H9 (cell line): Measurements from ENCODE around the gene TM4SF20. TPM values are rescaled to one million over a fixed set of nuclear protein-coding genes. Genes with fewer than 3 reads are reported as not detected.

Experiments used
- DNase-seq: peaks from one replicate; pipeline ENCODE4 v3.0.0-alpha.2; 2017
- H2AFZ ChIP-seq: one replicate; pipeline ENCODE4 v1.6.1; 2013; ENCODE audit warnings: mild to moderate bottlenecking, low read length, control low read depth, moderate library complexity
- H2AK5ac ChIP-seq: 2 replicates; pipeline ENCODE4 v1.6.1; 2013; ENCODE audit warnings: low read length, control low read depth, mixed read lengths; ENCODE audit not compliant: insufficient read length
- H2BK120ac ChIP-seq: one replicate; pipeline ENCODE4 v1.6.1; 2013; ENCODE audit warnings: low read depth, mild to moderate bottlenecking, low read length, control low read depth, inconsistent platforms; ENCODE audit not compliant: poor library complexity, severe bottlenecking
- H2BK12ac ChIP-seq: 2 replicates; pipeline ENCODE4 v1.6.1; 2013; ENCODE audit warnings: low read length, control low read depth, mixed read lengths, low read depth; ENCODE audit not compliant: insufficient read length
- H2BK15ac ChIP-seq: 2 replicates; pipeline ENCODE4 v1.6.1; 2013; ENCODE audit warnings: low read depth, low read length, control low read depth
- H2BK20ac ChIP-seq: one replicate; pipeline ENCODE4 v1.6.1; 2013; ENCODE audit warnings: low read depth, mild to moderate bottlenecking, low read length, control low read depth, inconsistent platforms; ENCODE audit not compliant: poor library complexity, severe bottlenecking
- H2BK5ac ChIP-seq: 2 replicates; pipeline ENCODE4 v1.6.1; 2013; ENCODE audit warnings: low read length, control low read depth, mixed read lengths; ENCODE audit not compliant: insufficient read length
- H3K14ac ChIP-seq: 2 replicates; pipeline ENCODE4 v1.6.1; 2013; ENCODE audit warnings: low read length, control low read depth; ENCODE audit not compliant: insufficient read depth
- H3K18ac ChIP-seq: 2 replicates; pipeline ENCODE4 v1.6.1; 2013; ENCODE audit warnings: low read depth, mild to moderate bottlenecking, mixed read lengths, low read length, control low read depth; ENCODE audit not compliant: insufficient read length
- H3K23ac ChIP-seq: 2 replicates; pipeline ENCODE4 v1.6.1; 2013; ENCODE audit warnings: low read length, control low read depth, mixed read lengths, low read depth; ENCODE audit not compliant: insufficient read length
- H3K23me2 ChIP-seq: 2 replicates; pipeline ENCODE4 v1.6.1; 2013; ENCODE audit warnings: low read depth, mild to moderate bottlenecking, mixed read lengths, low read length, control low read depth; ENCODE audit not compliant: insufficient read length, poor library complexity, severe bottlenecking
- H3K27ac ChIP-seq: 2 replicates; pipeline ENCODE4 v1.5.1; 2013; ENCODE audit warnings: low read length, control low read depth, mixed read lengths, low read depth; ENCODE audit not compliant: insufficient read length
- H3K27me3 ChIP-seq: 2 replicates; pipeline ENCODE4 v1.6.1; 2013; ENCODE audit warnings: low read length, control low read depth, inconsistent platforms; ENCODE audit not compliant: insufficient read depth
- H3K4ac ChIP-seq: 2 replicates; pipeline ENCODE4 v1.6.1; 2013; ENCODE audit warnings: low read depth, mild to moderate bottlenecking, control low read depth, inconsistent platforms, low read length, moderate library complexity
- H3K4me1 ChIP-seq: 2 replicates; pipeline ENCODE4 v1.6.1; 2013; ENCODE audit warnings: low read length, control low read depth, inconsistent platforms; ENCODE audit not compliant: insufficient read depth
- H3K4me2 ChIP-seq: 2 replicates; pipeline ENCODE4 v1.6.1; 2013; ENCODE audit warnings: low read length, control low read depth, mixed read lengths; ENCODE audit not compliant: insufficient read length, insufficient read depth
- H3K56ac ChIP-seq: 2 replicates; pipeline ENCODE4 v1.6.1; 2013; ENCODE audit warnings: low read depth, mild to moderate bottlenecking, mixed read lengths, low read length, control low read depth; ENCODE audit not compliant: insufficient read length
- H3K79me1 ChIP-seq: 2 replicates; pipeline ENCODE4 v1.6.1; 2013; ENCODE audit warnings: low read depth, mild to moderate bottlenecking, moderate library complexity, low read length, control low read depth, inconsistent platforms; ENCODE audit not compliant: insufficient read depth, poor library complexity, severe bottlenecking
- H3K79me2 ChIP-seq: 2 replicates; pipeline ENCODE4 v1.6.1; 2013; ENCODE audit warnings: low read length, control low read depth, inconsistent platforms; ENCODE audit not compliant: insufficient read depth
- H3K9ac ChIP-seq: 2 replicates; pipeline ENCODE4 v1.6.1; 2013; ENCODE audit warnings: low read length, control low read depth, mixed read lengths; ENCODE audit not compliant: insufficient read length; ENCODE audit errors: extremely low read depth
- H3K9me3 ChIP-seq: one replicate; pipeline ENCODE4 v1.6.1; 2013; ENCODE audit warnings: low read depth, low read length, inconsistent platforms; ENCODE audit not compliant: control insufficient read depth
- H3T11ph ChIP-seq: one replicate; pipeline ENCODE4 v1.6.1; 2013; ENCODE audit warnings: mild to moderate bottlenecking, low read length, control low read depth, inconsistent platforms
- H4K20me1 ChIP-seq: one replicate; pipeline ENCODE4 v1.6.1; 2013; ENCODE audit not compliant: control insufficient read depth, insufficient read length, insufficient read depth
- H4K5ac ChIP-seq: 2 replicates; pipeline ENCODE4 v1.6.1; 2013; ENCODE audit warnings: low read depth, mild to moderate bottlenecking, mixed read lengths, low read length, control low read depth; ENCODE audit not compliant: insufficient read length
- H4K8ac ChIP-seq: replicated peaks from 2 replicates; pipeline ENCODE4 v1.6.1; 2013; ENCODE audit warnings: low read length, control low read depth, mixed read lengths, low read depth; ENCODE audit not compliant: insufficient read length
- H4K91ac ChIP-seq: 2 replicates; pipeline ENCODE4 v1.6.1; 2013; ENCODE audit warnings: low read depth, mild to moderate bottlenecking, moderate library complexity, mixed read lengths, low read length, control low read depth; ENCODE audit not compliant: insufficient read length
- H3K27ac Mint-ChIP-seq, 3 experiments: 2 replicates in 2 of 3; 3 replicates in 1 of 3; pipeline ENCODE4 v1.8.0; 2020 to 2021; ENCODE audit warnings: mixed read lengths in 3 of 3, mild to moderate bottlenecking in 1 of 3, moderate library complexity in 1 of 3
- H3K27me3 Mint-ChIP-seq: 2 replicates; pipeline ENCODE4 v1.8.0; 2021; ENCODE audit warnings: low read depth, mild to moderate bottlenecking, moderate library complexity, mixed read lengths
- H3K36me3 Mint-ChIP-seq, 3 experiments: 2 replicates in 2 of 3; 3 replicates in 1 of 3; pipeline ENCODE4 v1.8.0; 2020 to 2021; ENCODE audit warnings: low read depth in 3 of 3, mixed read lengths in 3 of 3; ENCODE audit not compliant: insufficient read depth in 1 of 3
- H3K4me1 Mint-ChIP-seq, 2 experiments: 2 replicates each; pipeline ENCODE4 v1.8.0; 2020; ENCODE audit warnings: mixed read lengths in 2 of 2
- H3K4me3 Mint-ChIP-seq, 2 experiments: 2 replicates in 1 of 2; 3 replicates in 1 of 2; pipeline ENCODE4 v1.8.0; 2020 to 2021; ENCODE audit warnings: mild to moderate bottlenecking in 2 of 2, mixed read lengths in 2 of 2, moderate library complexity in 1 of 2
- H3K9me3 Mint-ChIP-seq, 2 experiments: 2 replicates in 1 of 2; 3 replicates in 1 of 2; pipeline ENCODE4 v1.8.0; 2020; ENCODE audit warnings: mild to moderate bottlenecking in 2 of 2, mixed read lengths in 2 of 2, moderate library complexity in 1 of 2
- CTCF ChIP-seq: fragments of 200-600 bp; sonication (generic); conservative IDR thresholded peaks from 3 replicates; pipeline ENCODE4 v1.8.0; 2021; ENCODE audit warnings: antibody characterized with exemption, mild to moderate bottlenecking
- WGBS: extraction: QIAGEN DNeasy Blood & Tissue Kit; methylation state at CpG from one replicate; pipeline ENCODE4 v1.1.7; 2013; ENCODE audit warnings: missing lambda C conversion rate, low lambda C conversion rate, mixed read lengths; ENCODE audit not compliant: insufficient read length; ENCODE audit errors: extremely low coverage; 5-methylcytosine and 5-hydroxymethylcytosine counted together
- total RNA-seq: library from RNA; stranded (reverse); gene quantifications from 2 replicates; pipeline ENCODE4 v1.2.1, GENCODE V29; 2021

The TM4SF20 gene
- total RNA-seq, 1 experiment from 2014 or later, result not detected

DNA sequence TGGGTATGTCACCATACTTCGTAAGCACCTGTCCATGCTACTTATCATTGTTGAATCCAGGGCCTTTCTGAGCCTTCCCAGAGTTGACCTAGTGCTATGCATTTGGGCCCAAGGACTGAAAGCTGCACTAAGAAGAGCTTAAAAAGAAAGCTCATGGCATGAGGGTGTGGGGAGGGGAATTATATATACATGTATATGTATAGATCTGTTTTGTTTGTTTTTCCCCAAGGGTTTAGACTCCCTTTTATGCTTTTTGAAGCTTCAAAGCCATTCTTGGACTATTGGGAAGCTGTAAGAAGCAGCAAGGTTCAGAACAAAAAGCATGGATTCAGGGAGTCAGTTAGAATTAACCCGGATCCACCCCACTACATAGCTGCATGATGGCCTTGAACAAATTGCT, 30.8 kb downstream of the TM4SF20 start:
- no CpG with 5 or more reads among the region's 2 CpGs for WGBS
- Histone ChIP-seq H3K79me2 (no peaks in the 10 kb centered on the region), H2BK12ac (no peak overlapping the region), H2AK5ac (no peak overlapping the region), H4K91ac (no peak overlapping the region), H3T11ph (no peak overlapping the region), H2BK5ac (no peak overlapping the region), H2BK20ac (no peak overlapping the region), H2BK15ac (no peak overlapping the region), H2BK120ac (no peak overlapping the region), H3K4ac (no peak overlapping the region), H3K18ac (no peak overlapping the region), H3K9me3 (no peaks in the 10 kb centered on the region), H3K79me1 (no peaks in the 10 kb centered on the region), H3K4me1 (no peaks in the 10 kb centered on the region; the same call in 1 of the 2 replicates), H3K4me2 (no peak overlapping the region), H3K23me2 (no peaks in the 10 kb centered on the region), H3K14ac (no peak overlapping the region), H3K56ac (no peak overlapping the region), H3K27ac (no peak overlapping the region), H4K20me1 (no peaks in the 10 kb centered on the region), H4K5ac (no peak overlapping the region), H3K9ac (no peak overlapping the region), H4K8ac (no peak overlapping the region), H3K23ac (no peak overlapping the region), H3K27me3 (no peaks in the 10 kb centered on the region), H2AFZ (no peak overlapping the region)
- Mint-ChIP-seq H3K9me3 (no peaks in the 10 kb centered on the region), H3K27ac (no peak overlapping the region), H3K27me3 (no peaks in the 10 kb centered on the region), H3K4me1 (peaks cover 0 to 8% of the 10 kb centered on the region in 2 experiments; a peak in 2 of 4 replicates), H3K36me3 (peaks cover 2 to 18% (median 14%) of the 10 kb centered on the region in 3 experiments; a peak in 6 of 7 replicates), H3K4me3 (no peak overlapping the region)
- no peak for DNase-seq
- TF ChIP-seq CTCF, result no peak
